EH (cell line): ENCODE measurements around the gene PDE4B.

ENCODE experiments used
- DNase-seq: peaks from one replicate; pipeline ENCODE4 v3.0.0-alpha.2; 2015; ENCODE audit warnings: low read depth

Gene PDE4B

GRCh38 chr1:65882076-65882475, 89.4 kb downstream of the PDE4B start:
- no peak for DNase-seq

- DNase-seq = no peak
Measured at GRCh38 chr1:65889441-65889840, 96.7 kb downstream of the PDE4B start.

- no peak for DNase-seq
Measured at GRCh38 chr1:65890201-65890843, 97.6 kb downstream of the PDE4B start.

- DNase-seq = no peak
Measured at GRCh38 chr1:65894738-65895605, 102.3 kb downstream of the PDE4B start.

DNA sequence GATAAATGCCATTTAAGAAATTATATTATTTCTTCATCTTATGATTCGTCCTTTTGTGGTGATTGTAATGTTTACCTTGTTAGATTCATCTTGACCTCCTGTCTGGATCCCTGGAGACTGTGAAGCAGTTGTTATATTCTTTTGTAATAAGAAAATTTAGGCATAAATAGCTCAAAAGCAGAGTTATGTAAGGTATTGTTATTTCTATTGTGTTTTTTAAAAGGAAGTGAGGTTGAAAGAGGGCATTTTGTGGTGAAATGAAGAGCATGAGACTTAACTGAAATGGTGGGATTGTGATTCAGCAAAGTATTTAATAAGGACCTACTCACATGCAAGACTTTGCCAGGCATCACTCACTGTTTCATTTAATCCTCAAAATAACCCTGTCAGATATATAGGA, 104.0 kb downstream of the PDE4B start:
- peak; percentile 40 for DNase-seq

DNA sequence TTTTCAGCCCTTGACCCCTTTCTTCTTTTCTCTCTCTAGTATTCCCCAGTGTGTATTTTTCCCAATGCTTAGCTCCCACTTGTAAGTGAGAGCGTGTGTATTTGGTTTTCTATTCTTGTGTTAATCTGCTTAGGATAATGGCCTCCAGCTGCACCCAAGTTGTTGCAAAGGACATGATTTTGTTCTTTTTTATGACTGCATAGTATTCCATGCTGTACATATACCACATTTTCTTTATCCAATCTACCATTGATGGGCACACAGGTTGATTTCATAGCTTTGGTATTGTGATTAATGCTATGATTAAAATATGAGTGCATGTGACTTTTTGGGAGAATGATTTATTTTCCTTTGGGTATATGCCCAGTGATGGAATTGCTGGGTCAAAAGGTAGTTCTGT, 104.8 kb downstream of the PDE4B start:
- DNase-seq = no peak

DNA sequence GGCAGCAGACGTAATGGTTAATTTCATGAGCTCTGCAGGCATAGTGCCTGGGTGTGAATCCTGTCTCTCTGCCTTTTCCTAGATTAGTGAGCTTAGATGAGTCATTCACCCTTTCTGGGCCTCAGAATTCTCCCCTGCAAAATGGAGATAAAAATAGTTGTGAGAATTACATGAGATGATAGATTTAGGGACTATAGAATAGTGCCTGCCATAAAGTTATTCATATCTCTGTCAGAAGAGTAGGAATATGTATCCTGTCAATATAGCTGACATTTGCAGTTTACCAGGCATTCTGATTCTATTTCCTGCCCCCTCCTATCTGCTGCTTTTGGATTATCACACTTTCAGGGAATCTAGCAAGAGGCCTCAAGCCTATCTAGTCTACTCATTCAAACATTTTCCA, 112.0 kb downstream of the PDE4B start:
- peak; percentile 37 for DNase-seq

DNA sequence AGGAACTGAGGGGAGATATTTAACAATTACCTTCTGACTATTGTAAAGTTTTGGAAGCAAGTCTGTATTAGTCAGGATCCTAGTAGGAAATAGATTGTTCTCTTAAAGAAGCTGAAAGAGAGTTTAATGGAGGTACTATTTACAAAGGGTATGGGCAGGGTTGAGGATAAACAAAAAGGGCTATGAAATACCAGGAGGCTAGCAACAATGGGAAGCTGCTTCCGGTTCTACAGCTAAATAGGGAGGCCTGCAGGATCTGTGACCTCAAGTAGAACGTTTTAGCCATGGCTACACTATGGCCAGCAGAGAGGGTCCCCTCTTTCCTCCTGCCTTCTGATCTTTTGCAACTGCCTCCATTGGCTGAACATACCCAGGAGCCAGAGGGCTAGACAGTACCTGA, 117.7 kb downstream of the PDE4B start:
- DNase-seq = no peak

DNA sequence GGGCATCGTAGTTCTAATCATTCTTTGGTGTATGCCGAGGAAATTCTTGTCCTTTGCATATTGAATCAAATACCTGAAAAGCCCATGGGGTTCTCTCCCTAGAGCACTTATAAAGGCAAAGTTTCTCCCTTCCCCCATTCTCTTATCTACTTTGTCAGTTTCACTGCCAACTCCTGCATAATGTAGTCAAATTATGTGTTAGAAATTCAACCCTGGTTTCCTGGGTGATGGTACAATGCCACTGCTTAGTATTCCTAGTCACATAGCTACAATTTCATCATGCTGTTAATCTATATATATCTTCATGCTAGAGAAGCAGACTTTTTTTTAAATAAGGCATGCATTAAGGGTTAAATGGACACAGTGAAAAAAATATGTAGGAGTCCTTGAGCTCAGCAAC, 119.0 kb downstream of the PDE4B start:
- DNase-seq = no peak

DNA sequence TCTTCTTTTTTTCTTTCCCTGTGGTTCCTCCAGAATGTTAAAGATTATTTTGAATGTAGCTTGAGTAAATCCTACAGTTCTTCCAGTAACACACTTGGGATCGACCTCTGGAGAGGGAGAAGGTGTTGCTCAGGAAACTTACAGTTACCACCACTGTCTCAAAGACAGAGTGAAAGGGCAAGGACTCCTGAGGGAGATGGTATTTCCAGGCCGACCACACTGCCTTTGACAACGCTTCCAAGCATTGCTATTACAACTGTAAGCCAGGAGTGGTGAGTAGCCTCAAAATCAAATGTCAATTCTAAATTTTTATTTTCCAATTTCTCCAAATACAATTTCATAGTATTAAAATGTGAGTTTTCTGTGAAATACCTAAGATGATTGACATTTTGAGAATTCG, 125.9 kb downstream of the PDE4B start:
- DNase-seq = no peak

- peak; percentile 39 for DNase-seq
Measured at GRCh38 chr1:65921446-65921845, 128.8 kb downstream of the PDE4B start.

GRCh38 chr1:65924471-65924870, 131.8 kb downstream of the PDE4B start:
- DNase-seq = peak; percentile 66

- DNase-seq = no peak
Measured at GRCh38 chr1:65938506-65938905, 145.8 kb downstream of the PDE4B start.

DNA sequence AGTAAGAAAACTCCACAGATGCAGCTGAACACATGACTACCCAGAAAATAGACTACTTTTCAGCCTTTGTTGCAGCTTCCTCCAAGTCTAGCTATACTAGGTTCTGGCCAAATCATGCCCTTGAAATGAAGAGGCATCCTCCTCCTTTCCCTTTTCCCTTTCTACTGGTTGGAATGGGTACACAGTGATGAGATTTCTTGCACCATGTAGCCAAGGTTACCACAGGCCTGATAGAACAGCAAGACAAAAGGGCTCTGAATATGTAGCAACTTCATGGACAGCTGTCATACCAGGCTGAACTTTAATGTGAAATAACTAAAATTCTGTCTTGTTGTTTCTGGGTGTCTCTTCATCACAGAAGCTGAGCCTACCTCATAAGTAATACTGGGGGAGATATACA, 146.5 kb downstream of the PDE4B start:
- no peak for DNase-seq

GRCh38 chr1:65939636-65940035, 146.9 kb downstream of the PDE4B start:
- no peak for DNase-seq

DNA sequence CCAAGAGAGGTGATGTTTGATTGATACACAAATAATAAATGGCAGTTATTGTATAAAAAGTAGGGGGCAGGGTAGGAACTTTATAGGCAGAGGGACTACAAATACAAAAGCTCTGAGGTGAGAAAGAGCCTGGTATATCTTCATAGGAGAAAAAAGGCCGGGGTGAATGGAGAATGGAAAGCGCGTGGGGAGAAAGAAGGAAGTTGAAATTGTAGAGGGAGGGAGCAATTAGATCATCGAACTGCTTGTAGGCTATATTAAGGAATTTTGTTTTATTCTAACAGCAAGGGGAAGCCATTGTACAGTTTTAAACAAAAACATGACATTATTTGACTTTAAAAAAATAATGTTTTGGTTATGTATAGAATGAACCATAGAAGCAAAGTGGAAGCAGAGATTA, 147.4 kb downstream of the PDE4B start:
- DNase-seq = no peak

DNA sequence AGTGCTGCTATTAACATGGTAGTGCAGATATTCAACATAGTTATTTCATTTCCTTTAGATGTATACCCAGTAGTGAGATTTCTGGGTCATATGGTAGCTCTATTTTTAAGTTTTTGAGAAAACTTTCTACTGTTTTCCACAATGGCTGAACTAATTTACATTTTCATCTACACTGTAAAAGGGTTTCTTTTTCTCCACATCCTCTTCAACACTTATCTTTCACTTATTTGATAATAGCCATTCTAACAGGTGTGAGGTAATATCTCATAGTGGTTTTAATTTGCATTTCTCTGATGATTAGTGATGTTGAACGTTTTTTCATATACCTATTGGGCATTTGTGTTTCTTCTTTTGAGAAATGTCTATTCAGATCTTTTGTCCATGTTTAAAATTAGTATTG, 149.8 kb downstream of the PDE4B start:
- DNase-seq = no peak

GRCh38 chr1:65946376-65946775, 153.7 kb downstream of the PDE4B start:
- DNase-seq = peak; percentile 34

DNA sequence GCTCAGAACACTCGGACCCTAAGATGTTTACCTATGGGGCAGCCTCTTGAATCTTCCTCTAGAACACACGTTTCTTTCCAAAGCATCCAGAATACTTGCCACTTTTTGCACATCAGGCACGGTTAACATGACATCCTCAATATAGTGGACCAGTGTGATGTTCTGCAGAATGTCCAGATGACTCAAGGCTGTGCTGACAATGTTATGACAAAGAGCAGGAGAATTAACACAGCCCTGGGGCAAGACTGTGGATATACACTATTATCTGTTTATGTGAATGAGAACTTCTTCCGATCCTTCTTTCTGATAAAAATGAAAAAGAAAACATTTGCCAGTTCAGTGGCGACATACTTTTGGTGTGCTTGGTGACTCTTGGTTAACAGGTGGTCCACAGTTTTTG, 154.3 kb downstream of the PDE4B start:
- DNase-seq = peak; percentile 79

DNA sequence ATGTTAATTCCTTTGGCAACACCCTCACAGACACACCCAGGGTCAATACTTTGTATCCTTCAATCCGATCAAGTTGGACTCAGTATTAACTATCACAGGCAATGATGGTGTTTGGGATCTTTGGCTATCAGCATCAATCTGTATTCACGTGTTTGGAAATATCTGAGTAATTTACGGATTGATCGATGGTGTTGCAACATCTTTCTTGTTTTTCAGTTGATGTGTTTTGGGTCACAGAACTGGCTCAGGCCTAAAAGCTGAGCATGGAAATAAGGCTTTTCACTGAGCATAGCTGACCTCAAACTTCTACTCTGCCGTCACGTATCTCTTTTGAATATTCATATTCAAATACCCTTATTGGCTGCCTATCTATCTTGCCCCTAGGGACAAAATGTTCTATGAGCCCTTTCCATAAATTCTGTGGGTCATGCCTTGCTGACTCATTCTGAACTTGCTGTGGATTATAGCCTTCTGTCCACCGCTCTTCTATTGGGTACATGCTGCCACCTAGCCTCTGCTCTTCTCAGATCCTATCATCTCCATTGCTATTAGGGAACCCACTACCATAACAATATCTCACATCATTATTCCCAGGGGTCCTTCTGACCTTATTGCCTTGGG, 156.0 kb downstream of the PDE4B start:
- DNase-seq = peak; percentile 60

- DNase-seq = peak; percentile 16
Measured at GRCh38 chr1:65949230-65949626, 156.5 kb downstream of the PDE4B start.

- no peak for DNase-seq
Measured at GRCh38 chr1:65949933-65950332, 157.2 kb downstream of the PDE4B start.

DNA sequence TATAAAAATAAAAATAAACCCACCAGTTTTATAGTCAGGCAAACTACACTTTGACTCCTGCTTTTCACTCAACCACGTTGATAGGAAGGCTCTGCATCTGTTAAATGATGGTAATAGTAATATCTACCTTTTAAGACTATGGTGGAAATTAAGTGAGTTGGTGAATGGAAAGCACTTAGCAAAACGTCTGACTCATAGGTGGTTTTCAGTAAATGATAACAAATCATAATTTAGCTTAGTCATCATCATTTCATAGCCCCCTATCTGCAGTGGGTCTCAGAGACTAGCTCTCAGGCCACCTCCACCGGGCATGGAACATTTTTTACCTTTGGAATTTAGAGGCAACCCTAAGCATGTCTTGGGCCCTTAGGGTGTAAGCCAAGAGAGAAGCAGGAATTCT, 160.0 kb downstream of the PDE4B start:
- peak; percentile 23 for DNase-seq
